ENCODE results near the gene LAMTOR5.

Gene LAMTOR5

DNA sequence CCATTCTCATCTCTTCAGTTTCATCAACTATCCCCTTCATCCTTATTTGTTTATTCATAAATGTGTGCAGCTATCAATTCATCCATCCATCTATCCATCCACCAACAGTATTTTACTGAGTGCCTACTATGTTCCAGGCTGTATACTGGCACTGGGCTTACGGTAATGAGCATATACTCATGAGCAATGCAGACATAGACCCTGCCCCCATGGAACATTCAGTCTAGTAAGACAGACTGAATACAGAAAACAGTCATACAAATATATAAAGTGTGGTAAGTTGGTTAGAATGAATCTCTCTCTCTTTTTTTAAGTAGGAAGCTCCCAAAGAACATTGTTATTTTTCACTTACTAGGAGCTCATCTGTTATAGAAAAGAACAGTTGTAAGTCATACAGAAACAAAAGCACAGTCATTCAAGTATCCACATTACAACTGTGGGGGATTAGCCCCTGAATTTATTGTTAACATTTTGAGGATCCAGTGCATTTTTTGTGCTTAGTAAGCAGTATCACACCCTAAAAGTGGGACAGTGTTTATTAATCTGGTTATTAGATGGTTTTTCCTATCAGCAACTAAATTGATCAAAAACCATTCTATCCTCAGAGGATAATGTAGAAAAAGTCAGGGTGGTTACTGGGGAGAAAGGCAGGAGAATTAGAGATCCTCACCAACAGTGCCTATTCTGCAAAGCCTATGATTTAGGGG lies 20.3 kb downstream of the LAMTOR5 start:
- no peak for DNase-seq (ENCODE audit: low spot score)

DNA sequence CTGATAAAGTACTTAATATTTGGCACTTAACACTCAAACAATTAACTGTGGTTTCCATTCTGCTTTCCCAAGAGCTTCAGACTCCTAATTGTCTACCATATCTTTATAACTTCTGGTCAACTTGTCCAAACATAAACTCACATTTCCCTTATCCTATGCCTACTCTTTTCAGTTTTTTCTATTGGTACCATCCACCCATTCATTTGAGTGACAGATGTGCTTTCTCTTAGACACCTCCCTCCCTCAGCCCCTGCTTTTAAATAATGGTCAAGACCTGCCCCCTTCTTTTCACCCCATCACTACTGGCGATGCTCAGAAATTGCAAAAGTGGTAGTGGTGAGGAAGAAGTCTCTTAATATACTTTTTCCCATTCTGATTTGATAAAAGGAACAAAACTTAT lies 22.1 kb downstream of the LAMTOR5 start:
- no peak for DNase-seq (ENCODE audit: low spot score)

DNA sequence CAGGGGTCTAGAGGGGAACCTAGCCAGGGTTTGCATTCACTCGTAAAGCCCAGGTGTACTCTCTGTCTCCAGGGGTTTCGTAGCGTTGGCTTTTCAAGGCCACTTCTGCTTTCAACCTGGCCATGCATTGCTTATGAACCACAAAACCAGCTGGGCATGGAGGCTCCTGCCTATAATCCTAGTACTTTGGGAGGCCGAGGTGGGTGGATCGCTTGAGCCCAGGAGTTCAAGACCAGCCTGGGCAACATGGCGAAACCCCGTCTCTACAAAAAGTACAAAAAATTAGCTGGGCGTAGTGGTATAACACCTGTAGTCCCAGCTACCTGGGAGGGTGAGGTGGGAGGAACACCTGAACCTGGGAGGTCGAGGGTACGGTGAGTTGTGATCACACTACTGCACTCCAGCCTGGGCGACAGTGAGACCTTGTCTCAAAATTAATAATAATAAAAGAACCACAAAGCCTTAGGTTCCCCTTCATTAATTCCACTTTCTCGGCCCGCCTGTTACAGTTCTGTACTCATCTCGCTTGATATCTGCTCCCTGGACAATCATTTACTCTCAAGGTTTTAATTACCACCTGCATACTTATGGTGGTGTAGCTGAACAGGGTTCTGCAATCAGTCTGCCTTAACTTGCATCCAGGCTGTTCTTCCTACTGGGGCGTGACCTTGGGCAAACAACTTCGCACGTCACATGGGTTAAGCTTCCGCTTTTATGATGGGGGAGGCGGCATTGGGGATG lies 22.7 kb downstream of the LAMTOR5 start:
- no peak for DNase-seq (ENCODE audit: low spot score)

DNA sequence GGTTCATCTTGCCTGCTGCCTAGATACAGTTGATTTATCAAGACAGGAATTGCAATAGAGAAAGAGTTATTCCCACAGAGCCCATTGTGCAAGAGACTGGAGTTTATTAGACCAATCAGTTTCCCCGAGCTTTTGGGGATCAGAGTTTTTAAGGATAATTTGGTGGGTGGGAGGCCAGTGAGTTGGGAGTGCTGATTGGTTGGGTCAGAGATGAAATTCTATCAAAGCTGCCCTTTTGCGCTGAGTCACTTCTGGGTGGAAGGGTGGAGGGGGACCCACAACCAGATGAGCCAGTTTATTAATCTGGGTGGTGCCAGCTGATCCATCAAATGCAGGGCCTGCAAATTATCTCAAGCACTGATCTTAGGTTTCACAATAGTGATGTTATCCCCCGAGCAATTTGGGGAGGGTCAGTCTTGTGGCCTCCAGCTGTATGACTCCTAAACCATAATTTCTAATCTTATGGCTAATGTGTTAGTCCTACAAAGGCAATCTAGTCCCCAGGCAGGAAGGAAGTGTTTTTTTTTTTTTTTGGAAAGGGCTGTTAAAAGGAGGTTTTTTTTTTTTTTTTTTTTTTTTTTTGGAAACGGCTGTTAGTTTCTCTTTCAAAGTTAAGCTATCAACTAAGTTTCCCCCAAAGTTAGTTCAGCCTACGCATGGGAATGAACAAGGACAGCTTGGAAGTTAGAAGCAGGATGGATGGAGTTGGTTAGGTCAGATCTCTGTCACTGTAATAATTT lies 24.1 kb downstream of the LAMTOR5 start:
- no peak for DNase-seq (ENCODE audit: low spot score)

DNA sequence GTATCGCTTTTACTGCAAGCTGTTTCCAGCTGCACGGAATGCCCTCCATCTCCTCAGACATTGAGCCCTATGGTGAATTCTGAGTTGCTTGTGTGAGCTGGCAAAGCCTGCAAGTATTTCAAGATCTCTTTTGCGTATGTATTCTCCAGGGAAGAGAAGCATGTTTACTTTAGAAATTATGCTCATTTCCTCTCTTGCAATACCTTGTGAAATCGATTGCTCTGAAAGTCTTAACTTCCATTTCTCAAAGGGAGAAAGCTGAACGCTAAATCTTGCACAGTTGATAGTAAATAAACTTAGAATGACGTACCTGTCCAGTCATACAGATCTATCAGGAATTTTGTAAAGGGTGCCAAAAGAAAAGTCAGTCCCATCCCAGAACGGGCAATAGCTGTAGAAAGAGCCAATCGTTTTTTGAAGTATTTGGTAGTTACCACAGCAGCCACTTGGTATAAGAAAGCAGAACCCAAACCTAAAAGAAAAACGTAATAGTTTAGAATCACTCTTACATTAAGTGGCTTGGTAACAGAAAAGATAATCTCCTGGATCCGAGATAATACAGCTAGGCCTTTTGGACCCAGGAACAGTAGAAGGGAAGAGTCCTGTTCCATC lies 26.7 kb downstream of the LAMTOR5 start:
- DNase-seq (ENCODE audit: low spot score), result no peak

DNA sequence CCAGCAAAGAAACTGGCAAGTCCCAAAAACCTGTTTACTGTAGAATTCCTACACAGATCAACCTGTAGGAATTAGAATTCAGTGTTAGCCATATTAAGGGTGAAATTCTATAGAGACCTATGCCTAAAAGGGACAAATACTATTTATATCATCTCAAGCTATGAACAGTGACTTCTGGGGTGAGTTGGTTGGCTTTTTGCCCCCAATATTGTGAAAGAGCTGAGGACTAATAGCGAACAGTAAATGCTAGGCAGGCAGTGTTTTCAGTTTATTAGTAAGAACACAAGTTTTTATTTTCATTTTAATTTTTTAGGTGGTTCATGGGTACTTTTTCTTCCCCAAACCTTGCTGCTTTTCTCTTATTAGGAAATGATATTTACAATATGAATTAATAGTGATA lies 32.0 kb downstream of the LAMTOR5 start:
- DNase-seq (ENCODE audit: low spot score), result no peak

DNA sequence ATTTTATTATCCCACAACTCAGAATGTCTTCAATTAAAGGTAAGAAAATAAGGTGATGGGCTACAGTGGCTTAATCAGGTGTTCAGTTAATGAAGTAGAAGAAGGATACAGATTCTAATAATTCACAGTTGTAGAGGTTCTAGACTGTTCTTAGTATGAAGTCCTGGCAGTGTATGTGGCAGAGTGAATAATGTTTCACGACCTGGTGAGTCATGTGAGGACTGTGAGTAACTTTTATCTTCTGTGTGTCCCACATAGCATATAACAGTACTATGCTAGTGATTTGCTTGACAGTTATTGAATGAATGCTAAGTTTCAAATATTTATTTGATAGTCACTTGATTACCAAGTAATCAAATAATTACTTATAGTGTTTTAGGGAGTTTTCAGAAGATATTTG lies 36.7 kb downstream of the LAMTOR5 start:
- no peak for DNase-seq (ENCODE audit: low spot score)

DNA sequence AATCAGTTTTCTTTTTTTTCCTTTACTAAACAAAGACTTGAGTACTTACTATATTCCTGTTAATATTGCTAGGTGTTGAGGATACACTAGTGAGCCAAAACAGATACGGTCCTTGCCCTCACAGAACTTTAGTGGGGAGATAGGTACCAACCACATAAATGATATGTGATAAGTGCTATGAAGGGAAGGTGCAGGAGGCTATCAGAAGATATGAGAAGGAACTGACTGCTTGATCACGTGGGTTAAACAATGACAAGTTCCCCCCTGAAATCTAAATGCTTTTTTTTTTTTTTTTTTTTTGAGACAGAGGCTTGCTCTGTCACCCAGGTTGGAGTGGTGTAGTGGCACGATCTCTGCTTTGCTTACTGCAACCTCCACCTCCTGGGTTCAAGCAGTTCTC lies 43.3 kb downstream of the LAMTOR5 start:
- DNase-seq (ENCODE audit: low spot score), result no peak

DNA sequence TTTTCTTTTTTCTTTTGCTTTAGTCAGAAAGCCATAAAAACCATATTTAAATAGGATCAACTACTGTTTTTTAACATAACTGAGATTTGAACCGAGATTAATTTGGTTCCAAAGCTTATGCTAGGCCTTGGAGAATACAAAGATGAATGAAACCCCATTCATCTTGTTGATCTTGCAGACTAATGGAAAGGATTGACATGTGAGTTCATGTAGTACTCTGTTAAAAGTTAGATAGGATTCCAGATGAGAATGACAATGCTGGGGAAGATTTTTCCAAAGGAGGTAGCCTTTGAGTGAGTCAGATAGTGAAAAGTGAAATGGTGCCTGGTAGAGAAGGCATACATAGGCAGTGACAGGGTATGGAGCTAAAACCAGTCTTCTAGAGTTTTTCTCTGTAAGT lies 45.6 kb downstream of the LAMTOR5 start:
- no peak for DNase-seq (ENCODE audit: low spot score)

DNA sequence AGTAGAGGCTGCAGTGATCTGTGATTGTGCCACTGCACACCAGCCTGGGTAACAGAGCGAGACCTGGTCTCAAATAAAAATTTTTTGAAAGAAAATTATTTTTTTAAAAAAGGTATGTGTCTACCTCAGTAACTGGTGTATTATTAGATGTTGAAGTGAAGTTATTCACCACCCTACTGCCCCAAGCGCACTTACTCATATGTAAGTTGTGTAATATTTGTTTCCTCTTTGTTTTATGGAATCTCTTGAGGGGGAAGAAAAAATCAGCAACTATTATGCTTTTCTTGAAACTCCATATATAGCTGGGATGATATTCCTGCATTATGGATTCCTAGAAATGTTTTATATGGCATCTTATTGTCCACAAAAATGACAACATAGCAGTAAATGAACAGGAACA lies 47.1 kb downstream of the LAMTOR5 start:
- no peak for DNase-seq (ENCODE audit: low spot score)

DNA sequence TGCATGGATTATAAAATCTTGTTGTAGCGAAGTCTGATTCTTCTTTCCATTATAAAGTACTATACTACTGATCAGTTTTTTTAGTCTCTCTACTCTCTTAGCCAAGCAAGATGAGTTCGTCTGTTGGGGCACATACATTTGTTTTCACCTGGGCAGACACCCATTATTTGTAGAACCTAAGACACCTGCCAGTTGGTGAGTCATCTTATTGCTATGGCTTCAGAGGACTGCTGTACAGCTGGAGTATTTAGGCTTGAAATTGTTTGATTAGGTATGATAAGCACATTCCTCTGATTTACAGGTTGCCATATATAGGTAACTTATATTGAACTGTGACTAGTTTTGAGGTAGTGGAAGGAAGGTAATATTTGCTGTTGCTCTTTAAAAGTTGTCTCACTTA lies 51.1 kb downstream of the LAMTOR5 start:
- DNase-seq (ENCODE audit: low spot score), result no peak

DNA sequence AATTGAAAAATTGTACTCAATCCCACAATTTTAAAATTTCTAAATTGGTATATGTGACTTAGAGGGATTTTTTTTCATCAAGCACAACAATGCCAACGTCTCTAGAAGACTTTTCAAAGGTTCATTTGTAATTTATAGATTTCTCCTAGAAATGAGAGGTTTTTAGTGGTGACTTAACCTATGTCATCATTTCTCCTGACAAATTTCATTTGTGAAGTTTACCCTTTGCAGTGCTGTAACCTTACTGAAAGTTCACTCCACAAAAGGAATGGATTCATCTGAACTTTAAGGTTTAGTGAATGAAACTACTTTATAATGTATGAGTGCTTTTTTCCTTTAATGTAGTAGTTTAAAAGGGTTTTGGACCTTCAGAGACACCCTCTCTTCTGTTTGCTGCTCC lies 52.2 kb downstream of the LAMTOR5 start:
- no peak for DNase-seq (ENCODE audit: low spot score)

Measured in HuH-7 (cell line).